GM21786 (cell line): ENCODE data around the gene ECT2.
"Not testable (repeated sequence)": the region's sequence is repeated elsewhere in the genome, so short reads cannot be mapped to it uniquely, and the experiment has no call there.

ENCODE experiments used
- ATAC-seq: cut with Tn5 transposase; IDR thresholded peaks from one replicate; pipeline ENCODE4 v1.9.1; 2021; ENCODE audit not compliant: unreplicated experiment

Gene ECT2

DNA sequence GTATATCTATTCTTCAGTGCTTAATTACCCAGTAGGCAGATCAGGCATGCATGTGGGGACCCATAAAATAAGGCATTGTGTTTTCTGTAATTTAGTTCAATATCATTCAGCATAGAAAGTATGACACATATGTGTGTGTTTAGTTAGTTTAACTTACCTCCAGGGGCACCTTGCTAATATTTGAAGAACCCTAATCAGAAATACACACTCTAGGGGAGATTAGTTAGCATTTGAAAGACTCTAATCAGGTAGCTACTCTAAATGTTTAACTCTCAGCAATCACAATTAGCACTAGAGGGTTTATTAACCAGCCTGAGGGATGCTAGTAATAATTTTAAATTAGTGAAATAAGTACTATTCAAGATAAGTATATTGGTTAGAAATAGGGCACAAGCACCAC is 104.5 kb downstream of the ECT2 start:
- no peak for ATAC-seq

DNA sequence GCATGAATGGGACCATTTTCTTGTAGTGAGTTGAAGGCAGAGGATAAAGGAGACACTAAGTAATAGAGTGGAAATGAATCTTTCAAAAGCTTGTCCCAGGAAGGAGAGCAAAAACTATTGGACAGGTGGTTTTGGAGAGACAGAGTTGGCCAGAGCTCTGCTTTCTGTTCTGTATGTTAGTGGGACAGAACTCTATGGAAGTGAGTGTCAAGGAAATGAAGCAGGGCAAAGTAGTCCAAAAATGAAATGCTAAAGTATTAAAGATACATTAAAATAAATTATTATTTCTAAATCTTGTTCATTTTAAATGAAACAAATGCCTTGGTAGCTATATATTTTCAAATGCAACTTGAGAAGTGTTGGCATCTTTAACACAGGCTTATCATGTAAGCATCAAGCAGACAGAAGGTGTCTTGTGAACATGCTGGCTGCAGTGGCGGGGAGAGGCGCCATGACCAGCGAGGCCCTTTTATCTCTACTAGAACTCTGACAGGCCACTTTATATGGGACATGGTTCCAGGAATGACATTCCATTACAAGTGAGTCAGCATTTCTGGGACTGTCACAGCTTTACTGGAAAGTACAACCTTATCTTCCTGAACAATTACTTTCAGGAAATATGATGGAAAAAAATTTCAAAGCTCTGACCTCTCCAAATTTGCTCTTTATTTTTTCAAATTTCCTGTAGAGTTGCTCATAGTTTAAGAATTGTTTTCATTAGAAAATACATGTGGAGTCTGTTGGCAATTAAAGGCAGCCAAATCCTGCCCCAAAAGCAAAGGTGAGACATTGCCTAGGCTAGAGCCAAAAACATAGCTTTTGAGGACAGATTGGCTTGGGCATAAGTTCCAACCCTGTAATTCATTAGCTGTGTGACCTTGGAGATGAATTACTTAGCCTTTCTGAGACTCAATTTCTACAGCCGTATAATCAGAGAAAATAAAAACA is 106.5 kb downstream of the ECT2 start:
- no peak for ATAC-seq

GRCh38 chr3:172859041-172859440 is 108.5 kb downstream of the ECT2 start:
- ATAC-seq = no peak

DNA sequence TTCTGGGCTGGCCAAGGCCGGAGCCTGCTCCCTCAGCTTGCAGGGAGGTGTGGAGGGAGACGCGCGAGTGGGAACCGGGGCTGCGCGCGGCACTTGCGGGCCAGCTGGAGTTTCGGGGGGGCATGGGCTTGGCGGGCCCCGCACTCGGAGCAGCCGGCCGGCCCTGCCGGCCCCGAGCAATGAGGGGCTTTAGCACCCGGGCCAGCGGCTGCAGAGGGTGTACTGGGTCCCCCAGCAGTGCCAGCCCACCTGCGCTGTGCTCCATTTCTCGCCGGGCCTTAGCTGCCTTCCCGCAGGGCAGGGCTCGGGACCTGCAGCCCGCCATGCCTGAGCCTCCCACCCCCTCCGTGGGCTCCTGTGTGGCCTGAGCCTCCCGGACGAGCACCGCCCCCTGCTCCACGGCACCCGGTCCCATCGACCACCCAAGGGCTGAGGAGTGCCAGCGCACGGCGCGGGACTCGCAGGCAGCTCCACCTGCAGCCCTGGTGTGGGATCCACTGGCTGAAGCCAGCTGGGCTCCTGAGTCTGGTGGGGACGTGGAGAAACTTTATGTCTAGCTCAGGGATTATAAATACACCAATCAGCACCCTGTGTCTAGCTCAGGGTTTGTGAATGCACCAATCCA is 116.3 kb downstream of the ECT2 start:
- not testable (repeated sequence) for ATAC-seq

- no peak for ATAC-seq
Observed at GRCh38 chr3:172868582-172869200, 118.2 kb downstream of the ECT2 start.

DNA sequence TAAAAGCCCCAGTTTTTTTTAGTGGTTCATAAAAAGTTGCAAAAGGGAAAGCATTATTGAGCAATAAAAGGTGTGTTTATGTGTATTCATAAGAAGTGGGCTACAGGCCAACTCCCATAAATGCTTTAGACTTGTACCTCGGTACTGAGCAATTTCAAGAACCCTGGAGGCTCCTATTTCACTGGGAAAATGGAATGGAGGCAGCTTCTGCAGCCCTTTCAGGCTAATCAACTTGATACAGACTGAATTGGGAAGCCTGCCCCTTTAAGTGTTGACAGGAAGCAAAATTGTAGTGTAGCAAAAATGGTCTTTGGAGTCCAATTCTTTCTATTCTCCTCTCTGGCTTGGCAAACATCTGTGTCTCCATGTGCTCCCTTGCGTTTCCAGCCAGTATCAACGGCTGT is 118.8 kb downstream of the ECT2 start:
- ATAC-seq = no peak

GRCh38 chr3:172869784-172870518 is 119.4 kb downstream of the ECT2 start:
- no peak for ATAC-seq
